Measurements from ENCODE around the gene TMEM123. TPM values are rescaled to one million over a fixed set of nuclear protein-coding genes. Genes with fewer than 3 reads are reported as not detected.

TMEM123 gene
- total RNA-seq, 1 experiment from 2014 or later = 116 TPM

GRCh38 chr11:102346748-102347461 lies 105.7 kb downstream of the TMEM123 start, which contains the start of gene BIRC2 (continued):
- peak; percentile 95 for TF ChIP-seq CREM (CRISPR knock-in tag; IDR thresholded peaks at IDR 0.05)
- no peak for TF ChIP-seq NR2C2 (CRISPR knock-in tag; IDR thresholded peaks at IDR 0.05)
- no peak for TF ChIP-seq ZSCAN18 (CRISPR knock-in tag; IDR thresholded peaks at IDR 0.05)
- TF ChIP-seq E2F1 (CRISPR knock-in tag; IDR thresholded peaks at IDR 0.05) = no peak
- no peak for TF ChIP-seq ELF4 (CRISPR knock-in tag; IDR thresholded peaks at IDR 0.05; ENCODE audit: low read depth)
- 0 out of 2 replicates have a peak, but pooled peaks have one; percentile 27 for TF ChIP-seq ESRRA (CRISPR knock-in tag; IDR thresholded peaks at IDR 0.05; ENCODE audit: borderline replicate concordance)
- TF ChIP-seq FOXJ3 (CRISPR knock-in tag; IDR thresholded peaks at IDR 0.05; ENCODE audit: borderline replicate concordance) = no peak
- TF ChIP-seq, protein P1, sequence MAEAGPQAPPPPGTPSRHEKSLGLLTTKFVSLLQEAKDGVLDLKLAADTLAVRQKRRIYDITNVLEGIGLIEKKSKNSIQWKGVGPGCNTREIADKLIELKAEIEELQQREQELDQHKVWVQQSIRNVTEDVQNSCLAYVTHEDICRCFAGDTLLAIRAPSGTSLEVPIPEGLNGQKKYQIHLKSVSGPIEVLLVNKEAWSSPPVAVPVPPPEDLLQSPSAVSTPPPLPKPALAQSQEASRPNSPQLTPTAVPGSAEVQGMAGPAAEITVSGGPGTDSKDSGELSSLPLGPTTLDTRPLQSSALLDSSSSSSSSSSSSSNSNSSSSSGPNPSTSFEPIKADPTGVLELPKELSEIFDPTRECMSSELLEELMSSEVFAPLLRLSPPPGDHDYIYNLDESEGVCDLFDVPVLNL (CRISPR knock-in tag; IDR thresholded peaks at IDR 0.05; ENCODE audit: borderline replicate concordance, low read depth) = no peak
- peak; percentile 74; the same call in 1 of the 2 replicates for TF ChIP-seq FOXK1 (CRISPR knock-in tag; IDR thresholded peaks at IDR 0.05)
- TF ChIP-seq JUN (CRISPR knock-in tag; IDR thresholded peaks at IDR 0.05) = 0 out of 2 replicates have a peak, but pooled peaks have one; percentile 21
- peak; percentile 30; the same call in 1 of the 2 replicates for TF ChIP-seq RELA (CRISPR knock-in tag; IDR thresholded peaks at IDR 0.05; ENCODE audit: borderline replicate concordance)
- TF ChIP-seq, protein P2, sequence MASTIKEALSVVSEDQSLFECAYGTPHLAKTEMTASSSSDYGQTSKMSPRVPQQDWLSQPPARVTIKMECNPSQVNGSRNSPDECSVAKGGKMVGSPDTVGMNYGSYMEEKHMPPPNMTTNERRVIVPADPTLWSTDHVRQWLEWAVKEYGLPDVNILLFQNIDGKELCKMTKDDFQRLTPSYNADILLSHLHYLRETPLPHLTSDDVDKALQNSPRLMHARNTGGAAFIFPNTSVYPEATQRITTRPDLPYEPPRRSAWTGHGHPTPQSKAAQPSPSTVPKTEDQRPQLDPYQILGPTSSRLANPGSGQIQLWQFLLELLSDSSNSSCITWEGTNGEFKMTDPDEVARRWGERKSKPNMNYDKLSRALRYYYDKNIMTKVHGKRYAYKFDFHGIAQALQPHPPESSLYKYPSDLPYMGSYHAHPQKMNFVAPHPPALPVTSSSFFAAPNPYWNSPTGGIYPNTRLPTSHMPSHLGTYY (CRISPR knock-in tag; IDR thresholded peaks at IDR 0.05) = 0 out of 2 replicates have a peak, but pooled peaks have one; percentile 31
- TF ChIP-seq, protein P3, sequence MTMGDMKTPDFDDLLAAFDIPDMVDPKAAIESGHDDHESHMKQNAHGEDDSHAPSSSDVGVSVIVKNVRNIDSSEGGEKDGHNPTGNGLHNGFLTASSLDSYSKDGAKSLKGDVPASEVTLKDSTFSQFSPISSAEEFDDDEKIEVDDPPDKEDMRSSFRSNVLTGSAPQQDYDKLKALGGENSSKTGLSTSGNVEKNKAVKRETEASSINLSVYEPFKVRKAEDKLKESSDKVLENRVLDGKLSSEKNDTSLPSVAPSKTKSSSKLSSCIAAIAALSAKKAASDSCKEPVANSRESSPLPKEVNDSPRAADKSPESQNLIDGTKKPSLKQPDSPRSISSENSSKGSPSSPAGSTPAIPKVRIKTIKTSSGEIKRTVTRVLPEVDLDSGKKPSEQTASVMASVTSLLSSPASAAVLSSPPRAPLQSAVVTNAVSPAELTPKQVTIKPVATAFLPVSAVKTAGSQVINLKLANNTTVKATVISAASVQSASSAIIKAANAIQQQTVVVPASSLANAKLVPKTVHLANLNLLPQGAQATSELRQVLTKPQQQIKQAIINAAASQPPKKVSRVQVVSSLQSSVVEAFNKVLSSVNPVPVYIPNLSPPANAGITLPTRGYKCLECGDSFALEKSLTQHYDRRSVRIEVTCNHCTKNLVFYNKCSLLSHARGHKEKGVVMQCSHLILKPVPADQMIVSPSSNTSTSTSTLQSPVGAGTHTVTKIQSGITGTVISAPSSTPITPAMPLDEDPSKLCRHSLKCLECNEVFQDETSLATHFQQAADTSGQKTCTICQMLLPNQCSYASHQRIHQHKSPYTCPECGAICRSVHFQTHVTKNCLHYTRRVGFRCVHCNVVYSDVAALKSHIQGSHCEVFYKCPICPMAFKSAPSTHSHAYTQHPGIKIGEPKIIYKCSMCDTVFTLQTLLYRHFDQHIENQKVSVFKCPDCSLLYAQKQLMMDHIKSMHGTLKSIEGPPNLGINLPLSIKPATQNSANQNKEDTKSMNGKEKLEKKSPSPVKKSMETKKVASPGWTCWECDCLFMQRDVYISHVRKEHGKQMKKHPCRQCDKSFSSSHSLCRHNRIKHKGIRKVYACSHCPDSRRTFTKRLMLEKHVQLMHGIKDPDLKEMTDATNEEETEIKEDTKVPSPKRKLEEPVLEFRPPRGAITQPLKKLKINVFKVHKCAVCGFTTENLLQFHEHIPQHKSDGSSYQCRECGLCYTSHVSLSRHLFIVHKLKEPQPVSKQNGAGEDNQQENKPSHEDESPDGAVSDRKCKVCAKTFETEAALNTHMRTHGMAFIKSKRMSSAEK (CRISPR knock-in tag; IDR thresholded peaks at IDR 0.05; ENCODE audit: borderline replicate concordance) = no peak
- TF ChIP-seq, protein P4, sequence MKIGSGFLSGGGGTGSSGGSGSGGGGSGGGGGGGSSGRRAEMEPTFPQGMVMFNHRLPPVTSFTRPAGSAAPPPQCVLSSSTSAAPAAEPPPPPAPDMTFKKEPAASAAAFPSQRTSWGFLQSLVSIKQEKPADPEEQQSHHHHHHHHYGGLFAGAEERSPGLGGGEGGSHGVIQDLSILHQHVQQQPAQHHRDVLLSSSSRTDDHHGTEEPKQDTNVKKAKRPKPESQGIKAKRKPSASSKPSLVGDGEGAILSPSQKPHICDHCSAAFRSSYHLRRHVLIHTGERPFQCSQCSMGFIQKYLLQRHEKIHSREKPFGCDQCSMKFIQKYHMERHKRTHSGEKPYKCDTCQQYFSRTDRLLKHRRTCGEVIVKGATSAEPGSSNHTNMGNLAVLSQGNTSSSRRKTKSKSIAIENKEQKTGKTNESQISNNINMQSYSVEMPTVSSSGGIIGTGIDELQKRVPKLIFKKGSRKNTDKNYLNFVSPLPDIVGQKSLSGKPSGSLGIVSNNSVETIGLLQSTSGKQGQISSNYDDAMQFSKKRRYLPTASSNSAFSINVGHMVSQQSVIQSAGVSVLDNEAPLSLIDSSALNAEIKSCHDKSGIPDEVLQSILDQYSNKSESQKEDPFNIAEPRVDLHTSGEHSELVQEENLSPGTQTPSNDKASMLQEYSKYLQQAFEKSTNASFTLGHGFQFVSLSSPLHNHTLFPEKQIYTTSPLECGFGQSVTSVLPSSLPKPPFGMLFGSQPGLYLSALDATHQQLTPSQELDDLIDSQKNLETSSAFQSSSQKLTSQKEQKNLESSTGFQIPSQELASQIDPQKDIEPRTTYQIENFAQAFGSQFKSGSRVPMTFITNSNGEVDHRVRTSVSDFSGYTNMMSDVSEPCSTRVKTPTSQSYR (CRISPR knock-in tag; IDR thresholded peaks at IDR 0.05) = no peak
- TF ChIP-seq ZBTB43 (CRISPR knock-in tag; IDR thresholded peaks at IDR 0.05) = no peak
- peak; percentile 72 for TF ChIP-seq USF1 (CRISPR knock-in tag; IDR thresholded peaks at IDR 0.05)
- TF ChIP-seq PRRX2 (CRISPR knock-in tag; IDR thresholded peaks at IDR 0.05) = peak; percentile 69; the same call in 1 of the 2 replicates
- no peak for TF ChIP-seq ZNF138 (CRISPR knock-in tag; conservative IDR thresholded peaks at IDR 0.05)
- TF ChIP-seq, protein P5, sequence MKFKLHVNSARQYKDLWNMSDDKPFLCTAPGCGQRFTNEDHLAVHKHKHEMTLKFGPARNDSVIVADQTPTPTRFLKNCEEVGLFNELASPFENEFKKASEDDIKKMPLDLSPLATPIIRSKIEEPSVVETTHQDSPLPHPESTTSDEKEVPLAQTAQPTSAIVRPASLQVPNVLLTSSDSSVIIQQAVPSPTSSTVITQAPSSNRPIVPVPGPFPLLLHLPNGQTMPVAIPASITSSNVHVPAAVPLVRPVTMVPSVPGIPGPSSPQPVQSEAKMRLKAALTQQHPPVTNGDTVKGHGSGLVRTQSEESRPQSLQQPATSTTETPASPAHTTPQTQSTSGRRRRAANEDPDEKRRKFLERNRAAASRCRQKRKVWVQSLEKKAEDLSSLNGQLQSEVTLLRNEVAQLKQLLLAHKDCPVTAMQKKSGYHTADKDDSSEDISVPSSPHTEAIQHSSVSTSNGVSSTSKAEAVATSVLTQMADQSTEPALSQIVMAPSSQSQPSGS (CRISPR knock-in tag; IDR thresholded peaks at IDR 0.05; ENCODE audit: borderline replicate concordance, low read depth) = peak; percentile 72; the same call in 1 of the 2 replicates
